ACC112 (cell line): ENCODE measurements around the gene DGLUCY.
"Not testable (repeated sequence)": the region's sequence is repeated elsewhere in the genome, so short reads cannot be mapped to it uniquely, and the experiment has no call there.

Experiments used
- H2AFZ ChIP-seq: fragments of 200-600 bp; sonication (generic); one replicate; pipeline ENCODE4 v1.6.0; 2017; ENCODE audit warnings: antibody characterized with exemption, low read length; ENCODE audit not compliant: unreplicated experiment
- H3K27ac ChIP-seq: fragments of 200-600 bp; sonication (generic); 2 replicates; pipeline ENCODE4 v1.5.1; 2014; ENCODE audit warnings: low read depth, mild to moderate bottlenecking, antibody characterized with exemption, low read length, moderate library complexity
- H3K27me3 ChIP-seq: fragments of 200-600 bp; sonication (generic); 2 replicates; pipeline ENCODE4 v1.6.1; 2014; ENCODE audit warnings: mild to moderate bottlenecking, antibody characterized with exemption, low read length, moderate library complexity, mixed read lengths; ENCODE audit not compliant: insufficient read depth
- H3K36me3 ChIP-seq: fragments of 200-600 bp; sonication (generic); 2 replicates; pipeline ENCODE4 v1.6.1; 2016; ENCODE audit warnings: mild to moderate bottlenecking, antibody characterized with exemption, low read length, moderate library complexity, mixed read lengths; ENCODE audit not compliant: insufficient read depth
- H3K4me1 ChIP-seq: fragments of 200-600 bp; sonication (generic); one replicate; pipeline ENCODE4 v1.6.1; 2016; ENCODE audit warnings: low read length, mixed read lengths; ENCODE audit not compliant: insufficient read depth, unreplicated experiment, control insufficient read depth
- H3K4me3 ChIP-seq: fragments of 200-600 bp; sonication (generic); 2 replicates; pipeline ENCODE4 v1.5.1; 2014; ENCODE audit warnings: mild to moderate bottlenecking, low read depth, low read length
- H3K79me2 ChIP-seq: fragments of 200-600 bp; sonication (generic); one replicate; pipeline ENCODE4 v1.6.0; 2016; ENCODE audit warnings: low read length; ENCODE audit not compliant: control insufficient read depth, unreplicated experiment, insufficient read depth

Gene DGLUCY

GRCh38 chr14:91184559-91184958 is 70.7 kb downstream of the DGLUCY start:
- Histone ChIP-seq H3K27me3 (no peaks in the 10 kb centered on the region), H3K79me2 (no peaks in the 10 kb centered on the region), H3K36me3 (peaks cover 21% of the 10 kb centered on the region), H2AFZ (no peak overlapping the region), H3K4me1 (peaks cover 13% of the 10 kb centered on the region), H3K4me3 (no peak overlapping the region), H3K27ac (no peak overlapping the region)

- H3K36me3 ChIP-seq, result peaks cover 19% of the 10 kb centered on the region
- H3K4me1 ChIP-seq, result peaks cover 13% of the 10 kb centered on the region
- no peak overlapping the region for H2AFZ ChIP-seq
- H3K4me3 ChIP-seq, result no peak overlapping the region
- H3K79me2 ChIP-seq, result no peaks in the 10 kb centered on the region
- H3K27ac ChIP-seq, result peak overlapping the region; percentile 53; the same call in 1 of the 2 replicates
- H3K27me3 ChIP-seq, result no peaks in the 10 kb centered on the region
Measured at GRCh38 chr14:91185721-91186120, 71.8 kb downstream of the DGLUCY start.

GRCh38 chr14:91186515-91187066 is 72.7 kb downstream of the DGLUCY start:
- no peak overlapping the region for H3K27ac ChIP-seq
- peaks cover 15% of the 10 kb centered on the region; the same call in 1 of the 2 replicates for H3K36me3 ChIP-seq
- H3K4me3 ChIP-seq, result no peak overlapping the region
- peaks cover 13% of the 10 kb centered on the region for H3K4me1 ChIP-seq
- no peaks in the 10 kb centered on the region for H3K79me2 ChIP-seq
- no peak overlapping the region for H2AFZ ChIP-seq
- no peaks in the 10 kb centered on the region for H3K27me3 ChIP-seq

GRCh38 chr14:91187271-91187670 is 73.4 kb downstream of the DGLUCY start:
- peaks cover 19% of the 10 kb centered on the region; the same call in 1 of the 2 replicates for H3K36me3 ChIP-seq
- peaks cover 13% of the 10 kb centered on the region for H3K4me1 ChIP-seq
- H2AFZ ChIP-seq, result no peak overlapping the region
- no peak overlapping the region for H3K27ac ChIP-seq
- H3K27me3 ChIP-seq, result no peaks in the 10 kb centered on the region
- no peak overlapping the region for H3K4me3 ChIP-seq
- H3K79me2 ChIP-seq, result no peaks in the 10 kb centered on the region

GRCh38 chr14:91190853-91191252 is 77.0 kb downstream of the DGLUCY start:
- Histone ChIP-seq H3K4me3 (no peak overlapping the region), H3K27me3 (no peaks in the 10 kb centered on the region), H3K27ac (no peak overlapping the region), H2AFZ (no peak overlapping the region), H3K4me1 (peaks cover 11% of the 10 kb centered on the region), H3K79me2 (no peaks in the 10 kb centered on the region), H3K36me3 (peaks cover 16% of the 10 kb centered on the region; the same call in 1 of the 2 replicates)

GRCh38 chr14:91193069-91193468 is 79.2 kb downstream of the DGLUCY start:
- peaks cover 19% of the 10 kb centered on the region; the same call in 1 of the 2 replicates for H3K36me3 ChIP-seq

GRCh38 chr14:91195881-91196280 is 82.0 kb downstream of the DGLUCY start:
- Histone ChIP-seq H3K36me3 (peaks cover 30% of the 10 kb centered on the region), H3K4me1 (peaks cover 6% of the 10 kb centered on the region)

More at GRCh38 chr14:91193069-91193468, 79.2 kb downstream of the DGLUCY start:
- no peak overlapping the region for H2AFZ ChIP-seq
- H3K4me1 ChIP-seq, result peaks cover 6% of the 10 kb centered on the region
- no peaks in the 10 kb centered on the region for H3K79me2 ChIP-seq
- no peak overlapping the region for H3K27ac ChIP-seq
- H3K4me3 ChIP-seq, result no peak overlapping the region
- H3K27me3 ChIP-seq, result no peaks in the 10 kb centered on the region

GRCh38 chr14:91197631-91198030 is 83.8 kb downstream of the DGLUCY start:
- peaks cover 13% of the 10 kb centered on the region for H3K4me1 ChIP-seq
- H3K36me3 ChIP-seq, result peaks cover 28% of the 10 kb centered on the region
- H3K27me3 ChIP-seq, result no peaks in the 10 kb centered on the region
- no peaks in the 10 kb centered on the region for H3K79me2 ChIP-seq
- no peak overlapping the region for H3K27ac ChIP-seq
- no peak overlapping the region for H2AFZ ChIP-seq
- H3K4me3 ChIP-seq, result no peak overlapping the region

More at GRCh38 chr14:91195881-91196280, 82.0 kb downstream of the DGLUCY start:
- H3K27ac ChIP-seq, result no peak overlapping the region
- H3K4me3 ChIP-seq, result no peak overlapping the region
- H3K27me3 ChIP-seq, result no peaks in the 10 kb centered on the region
- no peaks in the 10 kb centered on the region for H3K79me2 ChIP-seq
- H2AFZ ChIP-seq, result no peak overlapping the region

GRCh38 chr14:91200802-91201201 is 86.9 kb downstream of the DGLUCY start:
- Histone ChIP-seq H3K4me1 (peaks cover 10% of the 10 kb centered on the region), H3K36me3 (peaks cover 29% of the 10 kb centered on the region)
- not testable (repeated sequence) for H3K27ac ChIP-seq

GRCh38 chr14:91202234-91202974 is 88.5 kb downstream of the DGLUCY start:
- Histone ChIP-seq H3K79me2 (no peaks in the 10 kb centered on the region), H3K4me3 (no peak overlapping the region), H2AFZ (no peak overlapping the region), H3K27ac (peak overlapping the region; percentile 37), H3K27me3 (no peaks in the 10 kb centered on the region), H3K36me3 (peaks cover 26% of the 10 kb centered on the region), H3K4me1 (peaks cover 10% of the 10 kb centered on the region)

More at GRCh38 chr14:91200802-91201201, 86.9 kb downstream of the DGLUCY start:
- H3K27me3 ChIP-seq, H3K4me3 ChIP-seq, H2AFZ ChIP-seq, H3K79me2 ChIP-seq: not testable (repeated sequence)

GRCh38 chr14:91204657-91205056 is 90.8 kb downstream of the DGLUCY start:
- H3K4me3 ChIP-seq, result no peak overlapping the region
- H3K4me1 ChIP-seq, result peaks cover 10% of the 10 kb centered on the region
- H3K27ac ChIP-seq, result no peak overlapping the region
- peaks cover 37% of the 10 kb centered on the region for H3K36me3 ChIP-seq
- no peak overlapping the region for H2AFZ ChIP-seq
- no peaks in the 10 kb centered on the region for H3K79me2 ChIP-seq
- no peaks in the 10 kb centered on the region for H3K27me3 ChIP-seq
